ENCODE data around the gene MYADML2. TPM values are rescaled to one million over a fixed set of nuclear protein-coding genes. Genes with fewer than 3 reads are reported as not detected.
"Not testable (repeated sequence)": the region's sequence is repeated elsewhere in the genome, so short reads cannot be mapped to it uniquely, and the experiment has no call there.

The MYADML2 gene, protein sequence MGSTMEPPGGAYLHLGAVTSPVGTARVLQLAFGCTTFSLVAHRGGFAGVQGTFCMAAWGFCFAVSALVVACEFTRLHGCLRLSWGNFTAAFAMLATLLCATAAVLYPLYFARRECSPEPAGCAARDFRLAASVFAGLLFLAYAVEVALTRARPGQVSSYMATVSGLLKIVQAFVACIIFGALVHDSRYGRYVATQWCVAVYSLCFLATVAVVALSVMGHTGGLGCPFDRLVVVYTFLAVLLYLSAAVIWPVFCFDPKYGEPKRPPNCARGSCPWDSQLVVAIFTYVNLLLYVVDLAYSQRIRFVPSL
- total RNA-seq: not detected

DNA sequence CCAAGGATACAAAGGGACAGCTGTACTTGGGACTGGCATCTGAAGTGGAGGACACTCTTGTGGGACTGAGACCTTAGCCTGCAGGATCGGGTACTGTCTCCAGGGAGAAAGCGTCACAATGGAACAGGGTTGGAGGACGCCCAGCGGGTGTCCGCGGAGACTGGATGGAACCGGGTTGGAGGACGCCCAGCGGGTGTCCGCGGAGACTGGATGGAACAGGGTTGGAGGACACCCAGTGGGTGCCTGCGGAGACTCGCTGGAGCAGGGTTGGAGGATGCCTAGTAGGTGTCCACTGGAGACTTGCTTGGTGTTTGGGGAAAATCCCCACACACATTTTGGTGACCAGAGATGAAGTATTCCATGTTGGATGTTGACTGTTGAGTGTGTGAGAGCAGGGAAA lies at the start of gene MYADML2:
TSS of gene MYADML2 (minus strand) at position 45 of the 400 bp plus-strand sequence. CDS start 5,492 bp downstream, outside the sequence.
- ChIA-PET CTCF (interaction anchor here (1.5 kb wide), 1 partner anchor 12 kb away, joined by 10 read pairs; no protein-coding TSS in a partner anchor), POLR2A (no interaction called here)

DNA sequence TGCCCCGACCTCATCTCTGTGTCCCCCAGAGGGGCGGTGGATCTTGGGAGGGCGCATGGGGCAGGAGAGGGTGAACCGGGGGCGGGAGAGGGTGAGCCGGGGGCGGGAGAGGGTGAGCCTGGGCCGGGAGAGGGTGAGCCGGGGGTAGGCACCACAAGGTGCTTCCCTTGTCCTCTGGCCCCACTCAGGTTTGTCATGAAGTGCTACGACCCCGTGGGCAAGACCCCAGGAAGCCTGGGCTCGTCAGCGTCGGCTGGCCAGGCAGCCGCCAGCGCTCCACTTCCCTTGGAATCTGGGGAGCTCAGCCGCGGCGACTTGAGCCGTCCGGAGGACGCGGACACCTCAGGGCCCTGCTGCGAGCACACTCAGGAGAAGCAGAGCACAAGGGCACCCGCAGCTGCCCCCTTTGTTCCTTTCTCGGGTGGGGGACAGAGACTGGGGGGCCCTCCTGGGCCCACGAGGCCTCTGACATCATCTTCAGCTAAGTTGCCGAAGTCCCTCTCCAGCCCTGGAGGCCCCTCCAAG lies 49.3 kb upstream of the MYADML2 start:
- POLR2A ChIA-PET: no interaction called here

DNA sequence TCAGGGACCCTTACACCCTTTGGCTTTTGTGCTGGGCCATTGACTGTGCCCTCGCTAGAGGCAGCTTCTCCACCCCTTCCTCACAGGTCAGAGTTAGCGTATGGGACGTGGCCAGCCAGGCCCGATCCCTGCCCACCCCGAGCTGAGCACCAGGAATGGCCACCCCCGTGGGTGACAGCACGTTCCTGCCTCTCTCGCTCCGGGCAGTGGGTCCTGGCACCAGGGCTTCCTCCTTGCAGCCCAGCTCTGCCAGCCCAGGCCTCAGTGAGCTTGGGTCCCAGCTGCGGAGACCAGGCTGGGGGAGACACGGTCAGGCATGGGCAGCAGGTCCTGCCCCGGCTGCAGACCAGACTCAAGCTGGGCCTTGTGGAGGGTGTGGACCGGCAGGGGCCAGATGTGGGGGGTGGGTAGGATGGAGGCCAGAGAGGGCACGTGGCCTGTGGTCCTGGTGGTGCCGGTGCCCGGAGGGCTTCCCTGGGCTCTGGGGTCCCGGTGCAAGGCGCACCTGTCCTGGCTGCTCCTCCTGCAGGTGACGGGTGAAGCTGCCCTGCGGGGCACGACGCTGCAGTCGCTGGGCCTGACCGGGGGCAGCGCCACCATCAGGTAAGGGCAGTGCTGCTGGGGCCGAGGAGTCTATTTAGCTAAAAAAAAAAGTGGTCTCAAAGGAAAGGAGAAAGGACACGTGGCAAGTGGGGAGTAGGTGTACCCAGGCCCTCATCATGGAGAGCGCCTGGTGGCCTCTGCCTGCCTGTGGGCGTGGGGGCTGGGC lies 48.6 kb upstream of the MYADML2 start:
- ChIA-PET POLR2A (no interaction called here), CTCF (interaction anchor here (0.8 kb wide), 1 partner anchor 14 kb away, joined by 3 read pairs; no protein-coding TSS in a partner anchor)

More for the DNA sequence above, 49.3 kb upstream of the MYADML2 start:
- CTCF ChIA-PET: interaction anchor here (0.7 kb wide), 1 partner anchor 25 kb away, joined by 3 read pairs; no protein-coding TSS in a partner anchor

GRCh38 chr17:81994593-81995462 lies 47.8 kb upstream of the MYADML2 start:
- ChIA-PET CTCF (interaction anchor here (0.8 kb wide), 1 partner anchor 15 kb away, joined by 3 read pairs; no protein-coding TSS in a partner anchor), POLR2A (no interaction called here)

GRCh38 chr17:81993729-81994592 lies 46.9 kb upstream of the MYADML2 start:
- ChIA-PET CTCF (no interaction called here), POLR2A (no interaction called here)

DNA sequence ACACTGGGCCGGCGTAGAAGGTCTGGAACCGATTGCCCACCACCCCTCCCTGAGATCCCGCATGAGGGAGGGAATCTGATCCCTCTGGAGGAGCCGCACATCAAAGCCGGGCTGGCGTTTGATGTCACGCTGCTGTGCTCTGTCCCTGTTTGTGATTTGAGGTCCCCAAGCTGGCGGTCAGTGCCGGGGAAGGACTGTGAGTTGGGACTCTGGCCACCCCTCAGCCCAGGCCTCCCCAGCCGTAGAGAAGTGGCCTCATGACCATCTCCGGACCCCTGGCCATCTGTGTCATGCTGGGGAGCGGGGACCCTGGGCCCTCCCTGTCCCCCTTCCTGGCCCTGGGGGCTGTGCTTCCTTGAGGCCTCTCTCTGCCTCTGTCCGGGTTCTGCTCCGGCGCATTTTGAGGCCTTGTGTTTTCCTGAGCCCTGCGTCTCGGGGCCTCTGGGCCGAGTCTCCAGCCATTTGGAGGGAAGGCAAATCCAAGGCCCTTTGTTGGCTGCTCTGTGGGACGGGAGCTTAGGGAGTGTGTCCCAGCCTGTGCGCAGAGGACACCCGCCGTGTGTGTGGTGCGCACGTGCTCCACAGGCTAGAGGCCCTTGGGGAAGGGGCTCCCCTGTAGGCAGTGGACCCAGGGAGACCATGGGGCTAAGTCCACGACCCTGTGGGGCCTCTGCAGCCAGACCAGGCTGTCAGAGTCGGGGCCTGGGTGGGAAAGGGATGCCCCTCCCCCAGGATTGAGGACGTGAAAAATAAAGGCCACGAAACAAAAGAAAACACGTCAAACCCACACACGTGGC lies 45.5 kb upstream of the MYADML2 start:
- ChIA-PET POLR2A (no interaction called here), CTCF (interaction anchor here (1.5 kb wide), 1 partner anchor 38 kb away, joined by 4 read pairs; no protein-coding TSS in a partner anchor)

GRCh38 chr17:81991684-81992305 lies 44.8 kb upstream of the MYADML2 start:
- POLR2A ChIA-PET: interaction anchor here (0.5 kb wide), 1 partner anchor 17 kb away, joined by 3 read pairs; no protein-coding TSS in a partner anchor
- CTCF ChIA-PET: interaction anchor here (1.5 kb wide), 1 partner anchor 38 kb away, joined by 4 read pairs; no protein-coding TSS in a partner anchor

DNA sequence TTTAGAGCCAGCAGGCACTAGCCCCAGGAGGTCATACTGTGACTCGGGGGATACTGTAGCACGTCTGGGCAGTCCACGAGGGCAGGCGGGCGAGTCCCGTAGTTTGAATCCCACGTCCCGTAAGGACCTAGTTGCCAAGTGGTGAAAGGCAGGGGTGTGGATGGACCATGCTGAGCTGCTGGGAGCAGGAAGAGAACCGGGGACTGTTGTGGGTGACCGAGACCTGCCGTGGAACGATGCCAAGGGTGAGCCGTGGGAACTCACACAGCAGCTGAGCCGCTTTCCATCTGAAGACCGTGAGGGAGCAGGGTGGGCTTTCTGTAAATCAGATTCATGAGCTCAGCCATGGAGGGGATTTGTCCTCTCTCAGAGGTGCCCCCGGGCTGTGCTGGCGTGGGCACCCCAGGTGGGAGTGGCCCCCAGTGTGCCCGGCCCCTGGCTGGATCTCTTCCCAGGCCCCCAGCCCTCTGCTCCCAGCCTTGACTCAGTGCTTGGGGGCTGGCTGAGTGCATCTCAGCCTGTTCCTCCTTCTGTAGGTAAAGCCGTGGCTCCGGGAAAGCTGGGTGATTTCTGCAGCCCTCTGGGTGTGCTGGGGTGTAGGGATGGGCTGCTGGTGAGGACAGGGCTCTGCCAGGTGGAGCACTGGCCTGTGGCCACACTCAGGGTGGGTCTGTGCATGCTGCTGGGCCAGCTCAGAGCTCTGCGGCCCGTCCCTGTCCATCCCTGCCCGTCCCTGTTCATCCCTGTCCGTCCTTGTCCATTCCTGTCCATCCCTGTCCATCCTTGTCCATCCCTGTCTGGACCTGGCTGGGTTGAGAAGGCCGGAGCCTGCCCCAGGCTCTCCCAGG lies 44.0 kb upstream of the MYADML2 start:
- POLR2A ChIA-PET: interaction anchor here (0.5 kb wide), 1 partner anchor 16 kb away, joined by 3 read pairs; no protein-coding TSS in a partner anchor
- CTCF ChIA-PET: interaction anchor here (1.5 kb wide), 1 partner anchor 39 kb away, joined by 4 read pairs; no protein-coding TSS in a partner anchor

- ChIA-PET CTCF (no interaction called here), POLR2A (no interaction called here)
Observed at GRCh38 chr17:81987161-81987770, 40.2 kb upstream of the MYADML2 start.

- ChIA-PET POLR2A (no interaction called here), CTCF (interaction anchor here (1.6 kb wide), 1 partner anchor 34 kb away, joined by 7 read pairs; no protein-coding TSS in a partner anchor)
Observed at GRCh38 chr17:81986606-81987005, 39.6 kb upstream of the MYADML2 start.

GRCh38 chr17:81984773-81985410 lies 37.9 kb upstream of the MYADML2 start:
- ChIA-PET POLR2A (no interaction called here), CTCF (interaction anchor here (0.6 to 1.6 kb wide), 3 partner anchors 25 to 35 kb away, joined by 4 to 7 read pairs (median 4); no protein-coding TSS in a partner anchor)

DNA sequence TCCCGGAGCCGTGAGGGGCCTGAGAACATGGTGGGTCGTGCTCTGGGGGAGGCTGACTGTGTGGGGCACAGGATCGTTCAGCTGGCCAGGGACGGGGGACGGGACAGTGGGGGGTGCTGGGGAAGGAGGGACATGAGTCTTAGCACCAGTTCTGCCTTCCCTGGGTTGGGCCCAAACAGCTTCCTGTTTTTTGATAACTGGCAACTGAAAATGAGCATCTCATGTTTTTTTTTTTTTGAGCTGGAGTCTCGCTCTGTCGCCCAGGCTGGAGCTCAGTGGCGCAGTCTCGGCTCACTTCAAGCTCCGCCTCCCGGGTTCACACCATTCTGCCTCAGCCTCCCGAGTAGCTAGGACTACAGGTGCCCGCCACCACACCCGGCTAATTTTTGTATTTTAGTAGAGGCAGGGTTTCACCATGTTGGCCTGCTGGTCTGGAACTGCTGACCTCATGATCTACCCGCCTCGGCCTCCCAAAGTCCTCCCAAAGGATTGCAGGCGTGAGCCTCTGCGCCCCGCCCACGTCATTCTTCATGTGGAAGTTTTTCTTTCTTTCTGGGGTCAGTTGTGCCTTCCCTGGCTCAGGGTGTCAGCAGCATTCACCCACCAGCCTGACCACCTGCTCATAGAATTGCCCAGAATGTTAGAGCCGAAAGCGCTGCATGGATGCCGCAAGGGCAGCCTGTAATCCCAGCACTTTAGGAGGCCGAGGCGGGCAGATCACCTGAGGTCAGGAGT lies 36.8 kb upstream of the MYADML2 start:
- ChIA-PET CTCF (interaction anchor here (1.4 kb wide), 1 partner anchor 24 kb away, joined by 5 read pairs; no protein-coding TSS in a partner anchor), POLR2A (interaction anchor here (0.6 kb wide), 1 partner anchor 308 kb away, joined by 3 read pairs; no protein-coding TSS in a partner anchor)

DNA sequence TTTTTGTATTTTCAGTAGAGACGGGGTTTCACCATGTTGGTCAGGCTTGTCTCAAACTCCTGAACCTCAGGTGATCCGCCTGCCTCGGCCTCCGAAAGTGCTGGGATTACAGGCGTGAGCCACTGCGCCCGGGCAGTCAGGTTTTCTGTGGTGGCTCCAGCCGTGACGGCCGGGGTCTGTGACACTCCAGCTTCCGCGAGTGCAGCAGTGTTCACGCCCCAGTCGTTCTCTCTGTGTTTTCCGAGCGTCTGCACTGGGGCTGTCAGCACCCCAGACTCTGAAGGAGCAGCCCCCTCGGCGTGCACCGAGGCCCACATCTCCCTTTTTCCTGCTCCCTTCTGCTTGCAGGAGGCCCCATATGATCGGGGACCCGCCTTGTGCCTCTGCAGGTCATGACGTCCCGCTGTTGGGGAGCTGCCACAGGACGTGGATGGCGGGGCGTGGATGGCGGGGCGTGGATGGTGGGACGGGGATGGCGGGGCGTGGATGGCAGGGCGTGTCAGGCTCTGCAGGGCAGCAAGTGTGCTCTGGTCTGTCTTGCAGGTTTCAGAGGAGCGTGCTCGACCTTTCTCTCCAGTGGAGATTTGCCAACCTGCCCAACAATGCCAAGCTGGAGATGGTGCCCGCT lies 36.1 kb upstream of the MYADML2 start:
- CTCF ChIA-PET: interaction anchor here (1.4 kb wide), 1 partner anchor 24 kb away, joined by 5 read pairs; no protein-coding TSS in a partner anchor
- POLR2A ChIA-PET: no interaction called here

DNA sequence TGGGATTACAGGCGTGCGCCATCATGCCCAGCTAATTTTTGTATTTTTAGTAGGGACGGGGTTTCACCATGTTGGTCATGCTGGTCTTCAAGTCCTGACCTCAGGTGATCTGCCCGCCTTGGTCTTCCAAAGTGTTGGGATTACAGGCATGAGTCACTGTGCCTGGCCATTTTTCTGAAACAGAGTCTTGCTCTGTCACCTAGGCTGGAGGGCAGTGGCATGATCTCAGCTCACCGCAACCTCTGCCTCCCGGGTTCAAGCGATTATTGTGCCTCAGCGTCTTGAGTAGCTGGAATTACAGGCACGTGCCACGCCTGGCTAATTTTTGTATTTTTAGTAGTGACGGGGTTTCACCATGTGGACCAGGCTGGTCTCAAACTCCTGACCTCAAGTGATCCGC lies 34.5 kb upstream of the MYADML2 start:
- POLR2A ChIA-PET, CTCF ChIA-PET: not testable (repeated sequence)

Data from activated CD8-positive, alpha-beta memory T cell treated with anti-CD3 and anti-CD28 coated beads for 36 hours (primary cell).